Choroid plexus epithelial cell (primary cell): ENCODE measurements around the gene C5orf22.

ENCODE experiments used
- DNase-seq: peaks from one replicate; pipeline ENCODE4 v3.0.0-alpha.2; 2010; ENCODE audit warnings: low read depth
- H3K4me3 ChIP-seq: 2 replicates; pipeline ENCODE4 v1.5.1; 2011; ENCODE audit warnings: low read depth, mild to moderate bottlenecking, control low read depth, low read length, moderate library complexity
- TF ChIP-seq, protein P1 (sequence below): conservative IDR thresholded peaks from 2 replicates; pipeline ENCODE4 v1.5.1; 2011; ENCODE audit warnings: low read depth, mild to moderate bottlenecking, control low read depth, inconsistent platforms, low read length, moderate library complexity

C5orf22 gene

DNA sequence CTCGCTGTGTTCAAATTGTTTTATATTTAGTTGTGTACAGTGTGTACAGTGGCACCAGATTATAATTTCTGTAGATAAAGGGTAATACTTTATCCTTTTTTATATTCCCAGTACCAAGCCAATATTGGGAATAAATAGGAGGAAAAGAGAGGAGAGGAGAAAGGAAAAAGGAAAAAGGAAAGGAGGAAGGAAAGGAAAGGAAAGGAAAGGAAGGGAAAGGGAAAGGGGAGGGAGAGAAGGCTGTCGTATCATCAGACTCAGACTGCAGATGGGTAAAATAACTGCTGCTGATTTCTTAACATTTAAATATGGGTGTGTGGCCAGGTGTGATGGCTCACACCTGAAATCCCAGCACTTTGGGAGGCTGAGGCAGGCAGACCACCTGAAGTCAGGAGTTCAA is 51.0 kb downstream of the C5orf22 start:
- H3K4me3 ChIP-seq = no peak overlapping the region
- DNase-seq = no peak
- TF ChIP-seq, protein P1, sequence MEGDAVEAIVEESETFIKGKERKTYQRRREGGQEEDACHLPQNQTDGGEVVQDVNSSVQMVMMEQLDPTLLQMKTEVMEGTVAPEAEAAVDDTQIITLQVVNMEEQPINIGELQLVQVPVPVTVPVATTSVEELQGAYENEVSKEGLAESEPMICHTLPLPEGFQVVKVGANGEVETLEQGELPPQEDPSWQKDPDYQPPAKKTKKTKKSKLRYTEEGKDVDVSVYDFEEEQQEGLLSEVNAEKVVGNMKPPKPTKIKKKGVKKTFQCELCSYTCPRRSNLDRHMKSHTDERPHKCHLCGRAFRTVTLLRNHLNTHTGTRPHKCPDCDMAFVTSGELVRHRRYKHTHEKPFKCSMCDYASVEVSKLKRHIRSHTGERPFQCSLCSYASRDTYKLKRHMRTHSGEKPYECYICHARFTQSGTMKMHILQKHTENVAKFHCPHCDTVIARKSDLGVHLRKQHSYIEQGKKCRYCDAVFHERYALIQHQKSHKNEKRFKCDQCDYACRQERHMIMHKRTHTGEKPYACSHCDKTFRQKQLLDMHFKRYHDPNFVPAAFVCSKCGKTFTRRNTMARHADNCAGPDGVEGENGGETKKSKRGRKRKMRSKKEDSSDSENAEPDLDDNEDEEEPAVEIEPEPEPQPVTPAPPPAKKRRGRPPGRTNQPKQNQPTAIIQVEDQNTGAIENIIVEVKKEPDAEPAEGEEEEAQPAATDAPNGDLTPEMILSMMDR = no peak

DNA sequence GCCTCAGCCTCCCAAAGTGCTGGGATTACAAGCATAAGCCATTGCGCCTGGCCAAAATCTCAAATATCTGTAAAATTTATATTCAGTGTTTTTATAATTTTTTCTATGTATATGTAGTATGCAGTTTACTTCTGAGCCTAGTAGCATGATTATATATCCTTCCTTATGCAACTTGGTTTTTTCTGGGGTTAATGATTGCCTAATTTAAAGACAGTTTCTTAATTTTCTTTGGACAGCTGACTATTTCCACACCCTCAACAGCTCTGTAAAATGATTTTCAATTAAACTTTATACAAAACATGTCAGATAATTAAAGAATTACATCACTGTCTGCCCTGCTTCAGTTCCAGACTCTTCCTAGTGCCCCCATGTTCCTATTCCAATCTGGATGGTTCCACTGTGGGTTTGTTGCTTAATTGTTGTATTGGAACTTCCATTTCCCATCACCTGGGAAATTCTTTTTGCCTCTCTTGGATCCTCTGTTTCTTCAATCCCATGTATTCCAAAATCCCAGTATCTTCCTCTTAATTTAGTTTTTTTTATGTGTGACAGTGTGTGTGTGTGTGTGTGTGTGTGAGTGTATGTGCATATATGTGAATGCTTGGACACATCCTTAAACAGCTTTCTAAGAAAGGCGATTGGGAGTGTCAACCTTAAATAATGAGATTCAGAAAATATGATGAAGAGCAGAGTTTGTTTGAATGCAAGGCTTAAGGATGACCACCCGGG is 53.2 kb downstream of the C5orf22 start:
- TF ChIP-seq, protein P1 = no peak
- no peak overlapping the region for H3K4me3 ChIP-seq
- DNase-seq = peak; percentile 3

DNA sequence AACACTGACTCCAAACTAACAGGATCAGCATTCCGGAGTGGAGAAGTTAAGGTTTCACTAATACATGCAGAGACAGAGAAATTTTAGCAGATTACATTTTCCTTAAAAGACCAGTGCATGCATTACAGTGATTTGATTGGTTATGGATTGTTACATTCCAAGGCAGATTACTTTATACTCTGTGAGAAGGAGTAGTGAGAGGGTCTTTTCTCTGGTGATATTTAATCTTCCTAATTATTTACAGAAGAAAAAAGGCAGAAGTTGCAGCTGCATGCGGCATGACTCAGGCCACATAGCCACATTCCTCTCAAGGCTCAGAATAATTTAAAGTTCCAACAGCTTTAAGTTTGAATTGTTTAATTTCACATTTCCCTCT is 53.8 kb downstream of the C5orf22 start:
- no peak overlapping the region for H3K4me3 ChIP-seq
- TF ChIP-seq, protein P1 = no peak
- peak; percentile 31 for DNase-seq

DNA sequence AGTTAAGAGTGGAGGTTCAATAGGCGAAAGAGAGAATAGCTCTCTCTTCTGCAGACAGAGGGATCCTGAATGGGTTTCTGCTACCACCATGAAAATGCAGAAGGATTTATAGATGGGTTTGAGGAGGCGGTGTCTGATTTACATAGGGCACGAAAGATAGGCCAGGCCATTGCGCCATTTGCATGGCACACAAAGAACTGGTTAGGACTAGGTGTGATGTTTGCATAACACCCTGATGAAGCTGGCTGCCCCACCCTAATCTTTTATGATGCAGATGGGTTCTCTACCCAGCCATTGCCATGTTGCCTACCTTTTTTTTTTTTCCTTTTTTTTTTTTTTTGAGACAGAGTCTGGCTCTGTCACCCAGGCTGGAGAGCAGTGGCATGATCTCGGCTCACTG is 55.4 kb downstream of the C5orf22 start:
- H3K4me3 ChIP-seq = no peak overlapping the region
- TF ChIP-seq, protein P1 = no peak
- DNase-seq = no peak

DNA sequence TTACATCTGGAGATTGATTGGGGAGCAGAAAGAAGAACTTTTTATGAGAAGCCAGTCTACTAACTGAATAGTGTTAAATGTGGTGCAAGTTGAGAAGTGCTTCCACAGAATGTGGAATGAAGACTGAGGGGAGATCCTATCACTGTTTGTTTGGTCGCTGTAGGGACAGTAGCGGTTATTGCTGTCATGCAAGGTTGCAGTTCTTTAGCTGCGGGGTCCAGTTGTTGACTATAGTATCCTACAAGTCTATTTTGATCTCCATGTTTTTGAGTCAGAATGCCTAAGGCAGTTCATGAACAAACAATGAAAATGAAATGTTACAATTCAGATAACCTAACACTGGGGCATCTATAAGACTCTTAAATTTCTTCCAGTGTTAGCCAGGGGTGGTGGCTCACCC is 61.6 kb downstream of the C5orf22 start:
- DNase-seq = no peak
- H3K4me3 ChIP-seq = no peak overlapping the region
- TF ChIP-seq, protein P1 = no peak

DNA sequence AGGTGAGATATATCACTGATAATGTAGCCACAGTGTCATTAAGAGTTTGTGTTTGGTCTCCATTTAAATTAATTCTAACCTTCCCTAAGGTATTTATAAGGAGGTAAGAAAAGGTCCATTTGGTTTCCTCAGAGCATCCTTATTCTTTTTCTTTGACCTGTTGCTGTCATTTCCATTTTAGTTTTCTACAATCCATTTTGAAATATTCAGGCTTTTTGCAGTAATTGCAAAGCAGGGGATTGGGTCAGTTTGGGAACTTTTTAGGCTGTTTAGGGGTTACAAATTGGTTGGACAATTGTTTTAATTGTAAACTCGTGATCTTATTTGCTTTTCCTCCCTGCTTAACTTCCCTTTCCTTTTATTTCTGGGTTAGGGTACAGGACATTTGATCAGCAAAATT is 64.3 kb downstream of the C5orf22 start:
- TF ChIP-seq, protein P1 = no peak
- H3K4me3 ChIP-seq = no peak overlapping the region
- DNase-seq = no peak
